GM12892 (cell line): ENCODE data around the gene EPS15.
A peak's percentile ranks its signal among the peaks of the same experiment; 100 is the strongest.

ENCODE experiments used
- DNase-seq: peaks from one replicate; pipeline ENCODE4 v3.0.0; 2011; ENCODE audit not compliant: insufficient read length
- FAIRE-seq: peaks from 2 replicates; lab custom pipeline; 2011; peaks lifted over from hg19 to GRCh38; lab: Jason Lieb, UNC
- POLR2A ChIP-seq: IDR thresholded peaks from 2 replicates; pipeline ENCODE4 v1.6.1; 2011; ENCODE audit warnings: low read depth, low read length, control low read depth
- POLR2AphosphoS5 ChIP-seq: IDR thresholded peaks from 2 replicates; pipeline ENCODE4 v1.6.1; 2011; ENCODE audit warnings: low read depth, low read length, control low read depth
- TAF1 ChIP-seq: IDR thresholded peaks from 2 replicates; pipeline ENCODE4 v1.6.1; 2011; ENCODE audit warnings: low read depth, mild to moderate bottlenecking, control low read depth, low read length, borderline replicate concordance

The EPS15 gene

GRCh38 chr1:51432146-51432545 lies 86.9 kb downstream of the EPS15 start:
- DNase-seq (no peak), FAIRE-seq (no peak)
- TF ChIP-seq TAF1 (no peak), POLR2AphosphoS5 (no peak), POLR2A (no peak)

- DNase-seq (no peak), FAIRE-seq (peak; percentile 51)
- no peak for TF ChIP-seq TAF1
- TF ChIP-seq POLR2A, result no peak
- no peak for TF ChIP-seq POLR2AphosphoS5
Measured at GRCh38 chr1:51427438-51427837, 91.6 kb downstream of the EPS15 start.

- no peak for TF ChIP-seq POLR2A
- TF ChIP-seq TAF1, result no peak
- TF ChIP-seq POLR2AphosphoS5, result no peak
- DNase-seq (no peak), FAIRE-seq (no peak)
Measured at GRCh38 chr1:51425955-51426354, 93.1 kb downstream of the EPS15 start.

GRCh38 chr1:51425273-51425672 lies 93.8 kb downstream of the EPS15 start:
- no peak for DNase-seq
- TF ChIP-seq TAF1 (no peak), POLR2AphosphoS5 (no peak), POLR2A (no peak)
- FAIRE-seq, result no peak

- DNase-seq (no peak), FAIRE-seq (peak; percentile 38)
Measured at GRCh38 chr1:51423073-51423821, 95.8 kb downstream of the EPS15 start.

GRCh38 chr1:51422367-51423072 lies 96.5 kb downstream of the EPS15 start:
- DNase-seq (no peak), FAIRE-seq (no peak)
- no peak for TF ChIP-seq TAF1
- TF ChIP-seq POLR2A, result no peak
- TF ChIP-seq POLR2AphosphoS5, result no peak

More at GRCh38 chr1:51423073-51423821, 95.8 kb downstream of the EPS15 start:
- TF ChIP-seq POLR2AphosphoS5, result no peak

GRCh38 chr1:51421964-51422363 lies 97.1 kb downstream of the EPS15 start:
- FAIRE-seq (peak; percentile 57), DNase-seq (no peak)
- TF ChIP-seq POLR2A (no peak), POLR2AphosphoS5 (no peak), TAF1 (no peak)

GRCh38 chr1:51420867-51421627 lies 98.0 kb downstream of the EPS15 start:
- TF ChIP-seq POLR2AphosphoS5, result no peak
- no peak for TF ChIP-seq TAF1
- TF ChIP-seq POLR2A, result no peak
- DNase-seq (no peak), FAIRE-seq (no peak)

- FAIRE-seq (peak; percentile 51), DNase-seq (no peak)
- no peak for TF ChIP-seq TAF1
- no peak for TF ChIP-seq POLR2A
- no peak for TF ChIP-seq POLR2AphosphoS5
Measured at GRCh38 chr1:51418384-51418959, 100.6 kb downstream of the EPS15 start.

GRCh38 chr1:51417496-51418383 lies 101.3 kb downstream of the EPS15 start:
- TF ChIP-seq POLR2A (no peak), TAF1 (no peak), POLR2AphosphoS5 (no peak)
- no peak for DNase-seq
- no peak for FAIRE-seq
